Stimulated activated effector memory CD8-positive, alpha-beta T cell treated with anti-CD3 and anti-CD28 coated beads, Interleukin-12 subunit alpha, Interleukin-12 subunit beta, amount 100 ng/mL, for 72 hours (primary cell): ENCODE data around the gene TAF6L.
"Not testable (repeated sequence)": the region's sequence is repeated elsewhere in the genome, so short reads cannot be mapped to it uniquely, and the experiment has no call there.

Source experiments
- ATAC-seq: fragments of 150-1000 bp; cut with Tn5 transposase; 2 replicates; pipeline ENCODE4 v1.10.0; 2021
- DNase-seq, 2 donors: peaks; one replicate each; pipeline ENCODE4 v3.0.0; 2021 to 2022; ENCODE audit warnings: low spot score in 2 of 2
- H3K27ac Mint-ChIP-seq: one replicate; pipeline ENCODE4 v1.8.0; 2022; ENCODE audit warnings: mild to moderate bottlenecking, mixed read lengths
- H3K36me3 Mint-ChIP-seq: one replicate; pipeline ENCODE4 v1.8.0; 2022; ENCODE audit warnings: mild to moderate bottlenecking, mixed read lengths
- H3K4me1 Mint-ChIP-seq: one replicate; pipeline ENCODE4 v1.8.0; 2022; ENCODE audit warnings: mixed read lengths
- H3K4me3 Mint-ChIP-seq: one replicate; pipeline ENCODE4 v1.8.0; 2022; ENCODE audit warnings: mild to moderate bottlenecking, mixed read lengths
- H3K9me3 Mint-ChIP-seq: one replicate; pipeline ENCODE4 v1.8.0; 2022; ENCODE audit warnings: mixed read lengths

Gene TAF6L

GRCh38 chr11:62811659-62812058, 40.5 kb downstream of the TAF6L start:
- Mint-ChIP-seq H3K9me3 (no peaks in the 10 kb centered on the region), H3K36me3 (peaks cover 33% of the 10 kb centered on the region), H3K27ac (peak overlapping the region; percentile 4), H3K4me1 (peaks cover 17% of the 10 kb centered on the region), H3K4me3 (no peak overlapping the region)
- DNase-seq (no peak), ATAC-seq (no peak)

DNA sequence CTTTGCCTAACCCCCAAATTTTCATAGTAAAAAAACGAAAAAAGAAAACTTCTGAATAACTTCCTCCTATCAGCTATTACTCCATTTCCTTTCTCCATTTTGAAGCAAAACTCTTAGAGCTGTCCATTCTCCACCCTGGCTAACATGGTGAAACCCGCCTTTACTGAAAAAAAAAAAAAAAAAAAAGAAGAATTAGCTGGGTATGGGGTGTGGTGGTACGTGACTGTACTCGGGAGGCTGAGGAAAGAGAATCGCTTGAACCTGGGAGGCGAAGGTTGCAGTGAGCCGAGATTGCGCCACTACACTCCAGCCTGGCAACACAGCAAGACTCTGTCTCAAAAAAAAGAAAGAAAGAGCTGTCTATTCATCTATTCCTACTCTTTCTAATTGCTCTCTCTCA, 45.4 kb downstream of the TAF6L start:
- H3K27ac Mint-ChIP-seq: no peak overlapping the region
- no peak for ATAC-seq

GRCh38 chr11:62817129-62817528, 45.9 kb downstream of the TAF6L start:
- H3K9me3 Mint-ChIP-seq: no peaks in the 10 kb centered on the region
- no peak overlapping the region for H3K27ac Mint-ChIP-seq
- H3K36me3 Mint-ChIP-seq: peaks cover 88% of the 10 kb centered on the region
- no peaks in the 10 kb centered on the region for H3K4me1 Mint-ChIP-seq
- H3K4me3 Mint-ChIP-seq: no peak overlapping the region
- DNase-seq (no peak), ATAC-seq (no peak)

More for the DNA sequence above, 45.4 kb downstream of the TAF6L start:
- Mint-ChIP-seq H3K4me1 (peaks cover under 1% of the 10 kb centered on the region), H3K4me3 (no peak overlapping the region), H3K9me3 (no peaks in the 10 kb centered on the region), H3K36me3 (peaks cover 82% of the 10 kb centered on the region)
- no peak for DNase-seq

GRCh38 chr11:62823677-62824076, 52.5 kb downstream of the TAF6L start:
- peaks cover 4% of the 10 kb centered on the region for H3K4me1 Mint-ChIP-seq
- no peak for DNase-seq
- no peaks in the 10 kb centered on the region for H3K9me3 Mint-ChIP-seq
- H3K4me3 Mint-ChIP-seq: no peak overlapping the region
- H3K36me3 Mint-ChIP-seq: peaks cover 100% of the 10 kb centered on the region
- ATAC-seq: no peak
- peak overlapping the region; percentile 10 for H3K27ac Mint-ChIP-seq

GRCh38 chr11:62828130-62828529, 56.9 kb downstream of the TAF6L start:
- Mint-ChIP-seq H3K36me3 (peaks cover 98% of the 10 kb centered on the region), H3K4me1 (peaks cover 35% of the 10 kb centered on the region)
- not testable (repeated sequence) for ATAC-seq, H3K27ac Mint-ChIP-seq, DNase-seq, H3K9me3 Mint-ChIP-seq, H3K4me3 Mint-ChIP-seq

DNA sequence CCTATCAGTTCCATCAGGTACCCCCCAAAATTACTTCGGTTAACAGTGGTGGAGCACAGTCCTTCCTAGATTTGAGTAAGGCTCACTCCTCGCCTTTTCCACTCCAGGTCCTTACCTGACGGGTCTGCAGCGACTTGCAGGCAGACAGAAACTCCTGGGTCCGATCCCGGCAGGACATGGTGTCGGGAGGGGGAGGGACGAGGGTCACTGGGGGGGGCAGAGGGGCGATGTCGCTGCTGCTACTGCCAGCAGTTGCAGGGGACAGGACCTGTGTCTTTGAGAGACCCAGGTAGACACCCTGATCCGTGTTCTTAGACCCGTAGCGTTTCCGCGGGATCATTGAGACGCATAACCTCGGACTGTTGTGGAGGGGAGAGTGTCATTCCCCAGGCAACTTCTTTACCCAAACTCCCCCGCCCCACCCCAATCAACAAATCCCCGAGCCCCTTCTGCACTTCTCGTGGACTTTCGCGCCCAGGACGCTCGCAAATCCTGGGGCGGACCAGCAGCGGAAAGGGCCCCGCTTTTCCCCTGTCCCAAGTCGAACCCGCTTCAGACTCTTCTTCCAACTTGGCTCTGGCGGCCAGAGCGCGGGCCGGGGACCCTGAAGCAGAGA, 59.8 kb downstream of the TAF6L start:
- Mint-ChIP-seq H3K27ac (peak overlapping the region; percentile 100), H3K9me3 (no peaks in the 10 kb centered on the region), H3K4me1 (peaks cover 50% of the 10 kb centered on the region), H3K4me3 (peak overlapping the region; percentile 100), H3K36me3 (peaks cover 98% of the 10 kb centered on the region)
- DNase-seq: no peak
- ATAC-seq: no peak

- H3K27ac Mint-ChIP-seq: peak within 1 kb of the TSS; percentile 100
- ATAC-seq (peak; percentile 93), DNase-seq (peak; percentile 95 to 99)
- no peaks in the 10 kb centered on the region for H3K9me3 Mint-ChIP-seq
- H3K36me3 Mint-ChIP-seq: peaks cover 98% of the 10 kb centered on the region
- H3K4me3 Mint-ChIP-seq: peak within 1 kb of the TSS; percentile 100
- H3K4me1 Mint-ChIP-seq: peaks cover 55% of the 10 kb centered on the region
Measured at GRCh38 chr11:62831520-62832335, 60.5 kb downstream of the TAF6L start, which contains the start of gene STX5. STX5 (minus strand) TSS chr11:62832051; CDS start chr11:62831243, 808 bp downstream.

- no peak for DNase-seq
- peak; percentile 19 for ATAC-seq
- peaks cover 57% of the 10 kb centered on the region for H3K4me1 Mint-ChIP-seq
- peak within 1 kb of the TSS; percentile 100 for H3K4me3 Mint-ChIP-seq
- peaks cover 98% of the 10 kb centered on the region for H3K36me3 Mint-ChIP-seq
- no peaks in the 10 kb centered on the region for H3K9me3 Mint-ChIP-seq
- peak within 1 kb of the TSS; percentile 100 for H3K27ac Mint-ChIP-seq
Measured at GRCh38 chr11:62832336-62833234, 61.4 kb downstream of the TAF6L start, which contains the start of gene TEX54. TEX54 (minus strand) TSS chr11:62832841.

DNA sequence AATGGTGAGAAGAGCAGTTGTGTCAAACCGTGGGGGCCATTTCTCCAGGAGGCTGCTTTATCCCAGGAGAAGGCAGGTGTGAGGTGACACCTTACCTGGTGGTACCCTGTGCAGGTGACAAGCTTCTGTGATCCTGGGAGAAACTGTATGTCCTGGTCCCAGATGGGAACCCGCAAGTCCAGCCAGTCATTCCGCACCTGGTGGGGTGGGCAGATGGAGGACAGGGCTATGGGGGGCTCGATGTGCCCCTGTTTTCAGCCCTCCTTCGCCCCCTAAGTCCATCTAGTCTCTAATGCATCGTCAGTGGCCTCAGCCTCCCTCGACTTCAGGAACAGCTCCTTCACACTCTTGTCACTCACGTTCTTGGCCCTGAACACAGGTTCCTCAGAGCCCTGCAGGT, 64.1 kb downstream of the TAF6L start:
- H3K4me1 Mint-ChIP-seq: peaks cover 70% of the 10 kb centered on the region
- no peaks in the 10 kb centered on the region for H3K9me3 Mint-ChIP-seq
- peaks cover 79% of the 10 kb centered on the region for H3K36me3 Mint-ChIP-seq
- H3K4me3 Mint-ChIP-seq: no peak overlapping the region
- H3K27ac Mint-ChIP-seq: no peak overlapping the region
- DNase-seq (no peak), ATAC-seq (no peak)
